Measurements from ENCODE around the gene ICAM2. TPM values are rescaled to one million over a fixed set of nuclear protein-coding genes. Genes with fewer than 3 reads are reported as not detected.

ICAM2 gene
- total and polyA plus RNA-seq, 2 donors (not counting 3 experiments of a cell fraction or from before 2014, with no cell fraction given) = 586 to 2,377 TPM

DNA sequence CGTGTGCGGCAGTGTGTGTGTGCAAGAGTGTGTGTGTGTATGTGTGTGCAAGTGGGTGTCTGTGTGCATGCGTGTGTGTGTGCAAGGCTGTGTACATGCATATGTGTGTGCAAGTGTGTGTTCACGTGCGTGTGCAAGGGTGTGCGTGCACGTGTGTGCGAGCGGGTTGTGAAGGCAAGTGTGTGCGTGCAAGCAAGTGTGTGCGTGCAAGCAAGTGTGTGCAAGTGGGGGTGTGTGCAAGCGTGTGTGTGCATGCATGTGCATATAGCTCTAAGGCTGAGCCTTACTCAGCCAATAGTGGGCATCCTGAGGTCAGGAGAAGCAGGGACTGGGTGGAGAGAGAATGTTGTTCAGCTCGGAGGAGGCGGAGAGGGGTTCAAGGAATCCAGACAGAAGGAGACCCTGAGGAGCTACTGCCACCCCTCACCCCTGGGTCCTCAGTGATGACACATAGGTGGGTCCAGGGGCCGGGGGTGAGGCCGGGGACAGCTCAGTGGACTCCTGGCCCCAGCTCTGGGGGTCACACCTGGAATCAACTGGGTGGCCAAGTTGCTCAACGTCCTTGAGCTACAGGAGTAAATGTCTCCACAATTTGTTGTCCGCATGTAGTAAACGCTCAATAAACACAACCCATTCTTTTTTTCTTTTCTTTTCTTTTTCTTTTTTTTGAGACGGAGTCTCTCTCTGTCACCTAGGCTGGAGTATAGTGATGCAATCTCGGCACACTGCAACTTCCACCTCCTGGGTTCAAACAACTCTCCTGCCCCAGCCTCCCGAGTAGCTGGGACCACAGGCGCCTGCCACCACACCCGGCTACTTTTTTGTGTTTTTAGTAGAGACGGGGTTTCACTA is 20.5 kb downstream of the ICAM2 start:
- BruUV-seq (replicated peaks) = no TSS peak
- Histone ChIP-seq H3K4me3 (replicated peaks in 1 of 3; ENCODE audit: insufficient read depth in 1 of 3, low read depth in 1 of 3, low read length in 3 of 3) (no peak overlapping the region), H2AFZ (ENCODE audit: low read depth, low read length) (no peak overlapping the region), H4K20me1 (replicated peaks; ENCODE audit: control insufficient read depth, extremely low read depth, insufficient read depth, low read length) (no peaks in the 10 kb centered on the region), H3K79me2 (ENCODE audit: control insufficient read depth, insufficient read depth, low read length) (peaks cover 22% of the 10 kb centered on the region), H3K9me1 (replicated peaks; ENCODE audit: control insufficient read depth, extremely low read depth, insufficient read depth, low read length) (no peaks in the 10 kb centered on the region), H3K36me3 (ENCODE audit: control insufficient read depth in 2 of 2, extremely low read depth in 1 of 2, insufficient read depth in 2 of 2, low read length in 2 of 2) (peaks cover 23% of the 10 kb centered on the region in 2 experiments), H3K4me2 (ENCODE audit: insufficient read depth, low read length) (no peak overlapping the region), H3K4me1 (ENCODE audit: control insufficient read depth, extremely low read depth, insufficient read depth, low read length) (peaks cover 57% of the 10 kb centered on the region), H3K27ac (ENCODE audit: insufficient read depth, low read depth, low read length) (no peak overlapping the region), H3K9ac (replicated peaks; ENCODE audit: extremely low read depth, insufficient read depth, low read length) (no peak overlapping the region), H3K27me3 (ENCODE audit: control insufficient read depth in 2 of 2, insufficient read depth in 2 of 2, low read length in 2 of 2) (no peaks in the 10 kb centered on the region), H3K9me3 (replicated peaks; ENCODE audit: control insufficient read depth, insufficient read depth, low read length) (no peaks in the 10 kb centered on the region)
- intact Hi-C loops (cut with micrococcal nuclease) = no loop called here
- DNase-seq (ENCODE audit: low read depth, low spot score) (no peak), FAIRE-seq (peak; percentile 75)
- POLR2A ChIA-PET = interaction anchor here (0.7 to 2.7 kb wide), 9 partner anchors 17 to 146 kb away, joined by 3 to 12 read pairs (median 5); partner anchors contain the start of gene ICAM2
- TF ChIP-seq, protein P1, sequence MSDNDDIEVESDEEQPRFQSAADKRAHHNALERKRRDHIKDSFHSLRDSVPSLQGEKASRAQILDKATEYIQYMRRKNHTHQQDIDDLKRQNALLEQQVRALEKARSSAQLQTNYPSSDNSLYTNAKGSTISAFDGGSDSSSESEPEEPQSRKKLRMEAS (IDR thresholded peaks at IDR 0.05; ENCODE audit: insufficient read depth, insufficient read length) = no peak
- TF ChIP-seq GATA2 (IDR thresholded peaks at IDR 0.05; ENCODE audit: insufficient read depth, insufficient read length, low read depth, low read length) (no peak), MYC (IDR thresholded peaks at IDR 0.05; ENCODE audit: low read depth, low read length) (no peak), POLR2AphosphoS5 (IDR thresholded peaks at IDR 0.05; ENCODE audit: insufficient read depth, low read depth, low read length) (peak; percentile 76), POLR2A (IDR thresholded peaks at IDR 0.05; ENCODE audit: low read depth, low read length) (peak; percentile 98)
- CTCF ChIA-PET = interaction anchor here (0.7 to 6.6 kb wide), 6 partner anchors 9 to 134 kb away, joined by 3 to 113 read pairs (median 19); partner anchors contain the start of gene ICAM2
- dilution Hi-C loops (cut with MboI; ENCODE audit: extremely low pct_ligation_motif_present, low sequenced_read_pairs) = no loop called here
